Measurements from ENCODE around the gene KRTAP12-3.

GRCh38 chr21:44691686-44692085 is 34.0 kb downstream of the KRTAP12-3 start:
- TF ChIP-seq CTCF (IDR thresholded peaks at IDR 0.05) (no peak), POLR2A (IDR thresholded peaks at IDR 0.05) (no peak)
